Spinal cord (tissue), 10 donors: ENCODE data around the gene VKORC1L1. TPM values are rescaled to one million over a fixed set of nuclear protein-coding genes. Genes with fewer than 3 reads are reported as not detected.
"Not testable (repeated sequence)": the region's sequence is repeated elsewhere in the genome, so short reads cannot be mapped to it uniquely, and the experiment has no call there.

Source experiments
- DNase-seq, 6 donors: peaks; one replicate each; pipeline versions ENCODE4 v3.0.0 to v3.0.0-alpha.2; 2013 to 2015; ENCODE audit warnings: low spot score in 6 of 6, low read depth in 4 of 6
- H3K27ac ChIP-seq: one replicate; pipeline ENCODE4 v1.5.1; 2013; ENCODE audit warnings: low read depth, low read length, control low read depth
- H3K27me3 ChIP-seq: one replicate; pipeline ENCODE4 v1.6.1; 2013; ENCODE audit warnings: low read length; ENCODE audit not compliant: control insufficient read depth, insufficient read depth
- H3K36me3 ChIP-seq: one replicate; pipeline ENCODE4 v1.6.1; 2013; ENCODE audit warnings: low read length; ENCODE audit not compliant: control insufficient read depth, insufficient read depth
- H3K4me1 ChIP-seq: one replicate; pipeline ENCODE4 v1.6.1; 2013; ENCODE audit warnings: low read length; ENCODE audit not compliant: control insufficient read depth, insufficient read depth
- H3K4me3 ChIP-seq: one replicate; pipeline ENCODE4 v1.5.1; 2013; ENCODE audit warnings: low read depth, low read length, control low read depth
- H3K9me3 ChIP-seq: one replicate; pipeline ENCODE4 v1.6.1; 2013; ENCODE audit warnings: low read length; ENCODE audit not compliant: control insufficient read depth, insufficient read depth
- WGBS: methylation state at CpG from one replicate; pipeline ENCODE4 v1.1.5; 2013; ENCODE audit warnings: missing lambda C conversion rate; ENCODE audit not compliant: insufficient coverage; 5-methylcytosine and 5-hydroxymethylcytosine counted together
- polyA plus RNA-seq, 2 donors: library from polyadenylated mRNA; unstranded; fragments of 120-200 nt; gene quantifications; one replicate each; pipeline ENCODE4 v1.2.1, GENCODE V29; 2013; ENCODE audit not compliant: insufficient read length in 2 of 2
- total RNA-seq, 2 donors: library from RNA; depleted of rRNA in 1 of 2; stranded (reverse); fragments of 120-200 nt in 1 of 2; fragments of >200 nt in 1 of 2; gene quantifications; one replicate each; pipeline versions ENCODE4 v1.2.3 to v1.2.4, GENCODE V29; 2013 to 2014
- donor health status: healthy.

The VKORC1L1 gene
- total and polyA plus RNA-seq, 4 donors = 16.5 to 36.3 (median 33.3) TPM

- not testable (repeated sequence) for H3K36me3 ChIP-seq, H3K9me3 ChIP-seq, DNase-seq, H3K4me3 ChIP-seq, H3K27me3 ChIP-seq, H3K4me1 ChIP-seq, H3K27ac ChIP-seq
- WGBS = no CpG with 5 or more reads among the region's 3 CpGs
Measured at GRCh38 chr7:65897289-65897688, 24.4 kb downstream of the VKORC1L1 start.

- H3K9me3 ChIP-seq, H3K27ac ChIP-seq, H3K4me3 ChIP-seq, DNase-seq, H3K27me3 ChIP-seq, H3K4me1 ChIP-seq, H3K36me3 ChIP-seq: not testable (repeated sequence)
- 73% methylated on average over 1 of the region's 2 CpGs for WGBS
Measured at GRCh38 chr7:65898677-65899447, 26.0 kb downstream of the VKORC1L1 start.

DNA sequence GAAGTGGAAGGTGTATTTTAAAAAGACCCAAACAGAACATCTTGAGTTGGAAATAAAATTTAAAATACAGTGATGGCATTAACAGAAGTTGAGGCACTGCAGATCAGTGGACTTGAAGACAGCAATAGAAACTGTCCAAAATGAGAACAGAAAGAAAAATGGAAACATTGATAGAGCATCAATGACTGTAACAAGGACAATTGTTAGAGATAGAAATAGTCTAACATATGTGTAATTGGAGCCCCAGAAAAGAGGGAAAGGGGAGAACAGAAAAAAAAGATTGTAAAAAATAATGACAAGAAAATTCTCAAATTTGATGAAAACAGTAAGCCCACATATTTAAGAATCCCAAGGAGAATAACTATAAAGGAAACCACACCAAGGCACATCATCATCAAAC lies 29.4 kb downstream of the VKORC1L1 start:
- Histone ChIP-seq H3K9me3 (no peaks in the 10 kb centered on the region), H3K27ac (no peak overlapping the region), H3K36me3 (no peaks in the 10 kb centered on the region), H3K4me3 (no peak overlapping the region), H3K4me1 (no peaks in the 10 kb centered on the region), H3K27me3 (no peaks in the 10 kb centered on the region)
- DNase-seq = no peak

DNA sequence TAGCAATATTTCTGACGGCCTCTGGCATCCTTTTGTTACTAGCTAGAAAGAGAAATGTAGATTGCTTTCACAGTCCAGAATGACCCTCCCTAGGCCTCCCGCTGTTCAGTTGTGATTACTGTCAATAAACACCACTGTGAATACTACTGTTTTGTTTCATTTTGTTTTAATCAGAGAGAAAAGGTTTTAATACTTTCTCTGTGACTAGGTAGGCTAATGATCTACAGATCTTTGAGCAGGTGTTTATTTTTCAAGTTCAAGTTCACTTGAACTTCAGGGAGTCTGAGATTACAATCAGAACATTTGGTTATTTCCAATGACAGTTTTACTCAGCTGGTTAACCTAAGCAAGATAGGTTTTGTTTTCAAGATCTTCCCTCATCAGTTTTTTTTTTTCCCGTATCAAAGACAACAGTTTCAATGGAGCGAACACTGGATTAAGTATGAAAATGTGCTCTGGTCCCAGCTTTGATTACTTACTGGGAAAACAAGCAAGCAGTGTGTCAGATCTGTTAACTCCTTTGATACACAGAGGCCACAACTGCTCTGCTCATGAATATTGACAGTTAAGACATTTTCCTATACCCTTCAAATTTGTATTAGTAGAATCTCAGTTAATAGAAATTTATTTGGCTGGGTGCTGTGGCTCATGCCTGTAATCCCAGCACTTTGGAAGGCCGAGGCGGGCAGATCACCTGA lies 34.8 kb downstream of the VKORC1L1 start:
- no peak for DNase-seq
- no peaks in the 10 kb centered on the region for H3K4me1 ChIP-seq
- no peaks in the 10 kb centered on the region for H3K9me3 ChIP-seq
- 100% methylated on average over 2 of the region's 6 CpGs for WGBS
- H3K4me3 ChIP-seq = no peak overlapping the region
- no peak overlapping the region for H3K27ac ChIP-seq
- H3K27me3 ChIP-seq = no peaks in the 10 kb centered on the region
- no peaks in the 10 kb centered on the region for H3K36me3 ChIP-seq

DNA sequence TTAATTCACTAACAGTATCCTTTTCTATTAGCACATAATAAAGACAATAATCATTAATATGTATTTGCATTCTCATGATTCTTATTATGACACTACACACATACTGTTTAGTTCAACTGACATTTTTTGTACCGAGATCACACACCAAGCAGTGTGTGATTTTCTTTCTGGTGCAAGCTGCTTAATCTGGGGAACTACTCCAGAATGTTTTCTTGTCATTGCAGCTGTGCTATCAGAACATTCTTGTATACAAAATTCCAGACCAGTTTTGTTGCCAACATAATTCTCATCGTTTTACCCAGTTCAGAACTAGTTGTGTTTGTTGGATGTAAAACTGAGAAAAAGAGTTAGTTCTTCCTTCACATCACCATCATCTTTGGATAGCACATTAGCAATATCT lies 37.4 kb downstream of the VKORC1L1 start:
- no peak overlapping the region for H3K4me3 ChIP-seq
- no peaks in the 10 kb centered on the region for H3K9me3 ChIP-seq
- H3K27me3 ChIP-seq = no peaks in the 10 kb centered on the region
- no peaks in the 10 kb centered on the region for H3K4me1 ChIP-seq
- no peaks in the 10 kb centered on the region for H3K36me3 ChIP-seq
- WGBS = no CpG with 5 or more reads among the region's 2 CpGs
- H3K27ac ChIP-seq = no peak overlapping the region
- peak in 1 of 6 donors; percentile 11 for DNase-seq

- peak in 1 of 6 donors; percentile 61 for DNase-seq
- WGBS = 89% methylated on average over 5 of the region's 7 CpGs
- H3K4me1 ChIP-seq = no peaks in the 10 kb centered on the region
- H3K36me3 ChIP-seq = no peaks in the 10 kb centered on the region
- H3K27ac ChIP-seq = no peak overlapping the region
- no peaks in the 10 kb centered on the region for H3K9me3 ChIP-seq
- H3K27me3 ChIP-seq = no peaks in the 10 kb centered on the region
- no peak overlapping the region for H3K4me3 ChIP-seq
Measured at GRCh38 chr7:65912237-65912636, 39.4 kb downstream of the VKORC1L1 start.

GRCh38 chr7:65915921-65916657 lies 43.2 kb downstream of the VKORC1L1 start:
- Histone ChIP-seq H3K9me3 (no peaks in the 10 kb centered on the region), H3K27ac (no peak overlapping the region), H3K27me3 (no peaks in the 10 kb centered on the region), H3K36me3 (no peaks in the 10 kb centered on the region), H3K4me1 (no peaks in the 10 kb centered on the region), H3K4me3 (no peak overlapping the region)
- no peak for DNase-seq
- WGBS = no CpG with 5 or more reads among the region's 8 CpGs

DNA sequence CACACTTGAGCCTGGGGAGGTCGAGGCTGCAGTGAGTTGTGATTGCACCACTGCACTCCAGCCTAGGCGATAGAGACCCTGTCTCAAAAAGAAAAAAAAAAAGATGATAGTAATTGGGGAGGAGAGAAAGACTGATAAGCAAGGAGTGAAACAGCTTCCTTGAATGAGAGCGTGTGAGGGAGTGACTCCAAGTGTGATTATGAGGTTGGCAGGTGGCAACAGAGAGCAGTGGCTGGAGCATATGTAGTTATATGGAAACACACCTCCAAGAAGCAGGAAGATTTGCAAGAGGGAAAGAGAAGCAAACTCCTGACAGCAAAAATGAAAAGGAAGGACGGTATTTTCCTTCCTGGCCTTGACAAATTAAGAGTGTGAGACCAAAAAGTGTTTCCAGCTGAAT lies 50.4 kb downstream of the VKORC1L1 start:
- DNase-seq = no peak
- Histone ChIP-seq H3K4me1 (no peaks in the 10 kb centered on the region), H3K9me3 (no peaks in the 10 kb centered on the region), H3K27me3 (no peaks in the 10 kb centered on the region), H3K27ac (no peak overlapping the region), H3K36me3 (no peaks in the 10 kb centered on the region), H3K4me3 (no peak overlapping the region)
- 89% methylated on average over 4 of the region's 4 CpGs for WGBS

- DNase-seq = no peak
- H3K4me3 ChIP-seq = no peak overlapping the region
- H3K9me3 ChIP-seq = no peaks in the 10 kb centered on the region
- no peak overlapping the region for H3K27ac ChIP-seq
- H3K4me1 ChIP-seq = no peaks in the 10 kb centered on the region
- WGBS = 22% methylated on average over 1 of the region's 4 CpGs
- H3K27me3 ChIP-seq = no peaks in the 10 kb centered on the region
- no peaks in the 10 kb centered on the region for H3K36me3 ChIP-seq
Measured at GRCh38 chr7:65924193-65924592, 51.3 kb downstream of the VKORC1L1 start.
